HepG2 (cell line): ENCODE results near the gene UNC5B. TPM values are rescaled to one million over a fixed set of nuclear protein-coding genes. Genes with fewer than 3 reads are reported as not detected.

Experiments
- CREB1 ChIP-seq, 2 experiments: fragments of 450-650 bp in 1 of 2; IDR thresholded peaks; 2 replicates each; pipeline ENCODE4 v1.6.1; 2016 to 2017; ENCODE audit warnings: control low read depth in 1 of 2, mild to moderate bottlenecking in 1 of 2, missing compliant biosample characterization in 1 of 2, missing genetic modification characterization in 1 of 2
- DMAP1 ChIP-seq: IDR thresholded peaks from 2 replicates; pipeline ENCODE4 v1.6.1; 2016
- FLYWCH1 ChIP-seq: sonication (generic); formaldehyde crosslinking; IDR thresholded peaks from 2 replicates; pipeline ENCODE4 v1.8.1; 2023; ENCODE audit warnings: mild to moderate bottlenecking, missing genetic modification reagents
- IKZF4 ChIP-seq: sonication (generic); formaldehyde crosslinking; IDR thresholded peaks from 2 replicates; pipeline ENCODE4 v1.5.1; 2020; ENCODE audit warnings: borderline replicate concordance, mild to moderate bottlenecking, low read depth, missing genetic modification reagents; ENCODE audit errors: not compliant biosample characterization
- IRX3 ChIP-seq: sonication (generic); formaldehyde crosslinking; IDR thresholded peaks from 2 replicates; pipeline ENCODE4 v1.8.1; 2023; ENCODE audit warnings: mild to moderate bottlenecking, low read depth, missing genetic modification reagents, borderline replicate concordance
- KDM2A ChIP-seq: sonication (generic); formaldehyde crosslinking; IDR thresholded peaks from 2 replicates; pipeline ENCODE4 v1.4.0; 2020; ENCODE audit warnings: low read depth, missing genetic modification reagents, borderline replicate concordance
- MTF1 ChIP-seq: sonication (generic); formaldehyde crosslinking; IDR thresholded peaks from 2 replicates; pipeline ENCODE4 v1.5.0; 2020; ENCODE audit warnings: missing genetic modification reagents
- RXRB ChIP-seq: IDR thresholded peaks from 2 replicates; pipeline ENCODE4 v1.6.1; 2016; ENCODE audit warnings: borderline replicate concordance, missing genetic modification reagents, missing compliant biosample characterization
- SP1 ChIP-seq, 2 experiments: fragments of 450-650 bp in 1 of 2; sonication (generic) in 1 of 2; formaldehyde crosslinking in 1 of 2; IDR thresholded peaks; 2 replicates each; pipeline versions ENCODE4 v1.4.0 to v1.6.1; 2016 to 2020; ENCODE audit warnings: missing genetic modification reagents in 1 of 2
- ZNF138 ChIP-seq: sonication (generic); formaldehyde crosslinking; IDR thresholded peaks from 2 replicates; pipeline ENCODE4 v1.5.0; 2020; ENCODE audit warnings: mild to moderate bottlenecking, low read depth, missing genetic modification reagents
- ZNF180 ChIP-seq: sonication (generic); formaldehyde crosslinking; IDR thresholded peaks from 2 replicates; pipeline ENCODE4 v1.4.0; 2020; ENCODE audit warnings: low read depth, missing genetic modification reagents, borderline replicate concordance
- ZNF232 ChIP-seq: sonication (generic); formaldehyde crosslinking; IDR thresholded peaks from 2 replicates; pipeline ENCODE4 v1.4.0; 2020; ENCODE audit warnings: missing genetic modification reagents, borderline replicate concordance
- ZNF552 ChIP-seq: sonication (generic); formaldehyde crosslinking; IDR thresholded peaks from 2 replicates; pipeline ENCODE4 v1.9.0; 2022; ENCODE audit warnings: missing genetic modification reagents, mild to moderate bottlenecking, borderline replicate concordance
- ZNF556 ChIP-seq: sonication (generic); formaldehyde crosslinking; IDR thresholded peaks from 2 replicates; pipeline ENCODE4 v1.4.0; 2020; ENCODE audit warnings: mild to moderate bottlenecking, missing genetic modification reagents, borderline replicate concordance
- ZNF746 ChIP-seq: sonication (generic); formaldehyde crosslinking; IDR thresholded peaks from 2 replicates; pipeline ENCODE4 v1.8.0; 2022; ENCODE audit warnings: mild to moderate bottlenecking, missing genetic modification reagents
- polyA plus RNA-seq, 8 experiments: library from polyadenylated mRNA; depleted of rRNA in 3 of 8; stranded (reverse) in 7 of 8; unstranded in 1 of 8; fragments of >200 nt; fragmentation: Illumina TruSeq in 4 of 8; extraction: Trizol in 4 of 8; gene quantifications; 2 replicates each; pipeline versions ENCODE4 v1.2.1 to v1.2.3, GENCODE V29; 2011 to 2016; ENCODE audit warnings: low read depth in 4 of 8, missing spikeins in 1 of 8, mixed read lengths in 1 of 8; ENCODE audit not compliant: insufficient read depth in 1 of 8
- total RNA-seq, 5 experiments: library from RNA; depleted of rRNA; stranded (reverse); fragments of >200 nt; fragmentation: Illumina TruSeq; extraction: Trizol; gene quantifications; 2 replicates each; pipeline ENCODE4 v1.2.3, GENCODE V29; 2016; ENCODE audit warnings: low read depth in 1 of 5
- TF ChIP-seq, protein P1 (sequence below): sonication (generic); formaldehyde crosslinking; IDR thresholded peaks from 2 replicates; pipeline ENCODE4 v1.5.0; 2020; ENCODE audit warnings: missing genetic modification reagents
- TF ChIP-seq, protein P2 (sequence below): sonication (generic); formaldehyde crosslinking; IDR thresholded peaks from 2 replicates; pipeline ENCODE4 v1.4.0; 2020; ENCODE audit warnings: missing genetic modification reagents
- TF ChIP-seq, protein P3 (sequence below): sonication (generic); formaldehyde crosslinking; IDR thresholded peaks from 2 replicates; pipeline ENCODE4 v1.5.1; 2020; ENCODE audit warnings: mild to moderate bottlenecking, missing genetic modification reagents, moderate library complexity
- TF ChIP-seq, protein P4 (sequence below): sonication (generic); formaldehyde crosslinking; IDR thresholded peaks from 2 replicates; pipeline ENCODE4 v1.4.0; 2020; ENCODE audit warnings: low read depth, mild to moderate bottlenecking, missing genetic modification reagents

Gene UNC5B
- total and polyA plus RNA-seq, 2 of the 13 experiments (the other 11 are each of a cell fraction or from before 2014, with no cell fraction given) = 0.07 TPM

DNA sequence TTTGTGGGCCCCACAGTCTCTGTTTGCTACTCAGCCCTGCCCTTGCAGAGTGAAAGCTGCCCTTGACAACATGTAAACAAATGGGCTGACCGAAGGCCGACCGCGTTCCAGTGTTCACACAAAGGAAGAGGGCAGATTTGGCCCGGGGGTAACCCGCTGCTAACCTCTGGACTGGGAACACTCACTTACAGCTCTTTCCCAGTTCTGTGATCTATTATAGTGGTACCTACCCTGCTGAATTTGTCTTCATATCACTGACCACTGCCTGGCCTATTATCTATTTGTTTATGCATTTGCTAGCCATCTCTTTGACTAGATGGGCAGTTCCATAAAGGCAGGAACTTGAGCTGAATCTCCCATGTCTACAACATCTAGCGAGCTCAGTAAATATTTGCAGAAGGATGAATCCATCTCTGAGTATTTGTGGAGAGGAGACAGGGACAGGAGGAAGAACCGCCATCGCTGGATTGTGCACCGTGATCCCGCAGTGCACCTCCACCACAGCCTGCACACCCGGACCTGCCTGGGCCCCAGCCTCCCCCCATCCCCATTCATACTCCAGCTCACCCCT lies 121.9 kb downstream of the UNC5B start (continued):
- TF ChIP-seq DMAP1 (CRISPR knock-in tag) = 0 out of 2 replicates have a peak, but pooled peaks have one; percentile 25
- TF ChIP-seq IKZF4 = no peak
- TF ChIP-seq, protein P1, sequence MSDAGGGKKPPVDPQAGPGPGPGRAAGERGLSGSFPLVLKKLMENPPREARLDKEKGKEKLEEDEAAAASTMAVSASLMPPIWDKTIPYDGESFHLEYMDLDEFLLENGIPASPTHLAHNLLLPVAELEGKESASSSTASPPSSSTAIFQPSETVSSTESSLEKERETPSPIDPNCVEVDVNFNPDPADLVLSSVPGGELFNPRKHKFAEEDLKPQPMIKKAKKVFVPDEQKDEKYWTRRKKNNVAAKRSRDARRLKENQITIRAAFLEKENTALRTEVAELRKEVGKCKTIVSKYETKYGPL = no peak
- peak; percentile 52; the same call in 1 of the 2 replicates for TF ChIP-seq ZNF556 (CRISPR knock-in tag)
- peak; percentile 73; the same call in 1 of the 2 replicates for TF ChIP-seq ZNF746
- TF ChIP-seq RXRB (CRISPR knock-in tag) = peak; percentile 23; the same call in 1 of the 2 replicates
- TF ChIP-seq MTF1 (CRISPR knock-in tag) = no peak
- TF ChIP-seq, protein P2, sequence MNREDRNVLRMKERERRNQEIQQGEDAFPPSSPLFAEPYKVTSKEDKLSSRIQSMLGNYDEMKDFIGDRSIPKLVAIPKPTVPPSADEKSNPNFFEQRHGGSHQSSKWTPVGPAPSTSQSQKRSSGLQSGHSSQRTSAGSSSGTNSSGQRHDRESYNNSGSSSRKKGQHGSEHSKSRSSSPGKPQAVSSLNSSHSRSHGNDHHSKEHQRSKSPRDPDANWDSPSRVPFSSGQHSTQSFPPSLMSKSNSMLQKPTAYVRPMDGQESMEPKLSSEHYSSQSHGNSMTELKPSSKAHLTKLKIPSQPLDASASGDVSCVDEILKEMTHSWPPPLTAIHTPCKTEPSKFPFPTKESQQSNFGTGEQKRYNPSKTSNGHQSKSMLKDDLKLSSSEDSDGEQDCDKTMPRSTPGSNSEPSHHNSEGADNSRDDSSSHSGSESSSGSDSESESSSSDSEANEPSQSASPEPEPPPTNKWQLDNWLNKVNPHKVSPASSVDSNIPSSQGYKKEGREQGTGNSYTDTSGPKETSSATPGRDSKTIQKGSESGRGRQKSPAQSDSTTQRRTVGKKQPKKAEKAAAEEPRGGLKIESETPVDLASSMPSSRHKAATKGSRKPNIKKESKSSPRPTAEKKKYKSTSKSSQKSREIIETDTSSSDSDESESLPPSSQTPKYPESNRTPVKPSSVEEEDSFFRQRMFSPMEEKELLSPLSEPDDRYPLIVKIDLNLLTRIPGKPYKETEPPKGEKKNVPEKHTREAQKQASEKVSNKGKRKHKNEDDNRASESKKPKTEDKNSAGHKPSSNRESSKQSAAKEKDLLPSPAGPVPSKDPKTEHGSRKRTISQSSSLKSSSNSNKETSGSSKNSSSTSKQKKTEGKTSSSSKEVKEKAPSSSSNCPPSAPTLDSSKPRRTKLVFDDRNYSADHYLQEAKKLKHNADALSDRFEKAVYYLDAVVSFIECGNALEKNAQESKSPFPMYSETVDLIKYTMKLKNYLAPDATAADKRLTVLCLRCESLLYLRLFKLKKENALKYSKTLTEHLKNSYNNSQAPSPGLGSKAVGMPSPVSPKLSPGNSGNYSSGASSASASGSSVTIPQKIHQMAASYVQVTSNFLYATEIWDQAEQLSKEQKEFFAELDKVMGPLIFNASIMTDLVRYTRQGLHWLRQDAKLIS (CRISPR knock-in tag) = no peak
- TF ChIP-seq ZNF552 (CRISPR knock-in tag) = no peak
- no peak for TF ChIP-seq SP1 (IDR thresholded peaks at IDR 0.05)
- TF ChIP-seq SP1 (CRISPR knock-in tag; IDR thresholded peaks at IDR 0.05) = no peak
- 0 out of 2 replicates have a peak, but pooled peaks have one; percentile 34 for TF ChIP-seq ZNF232 (CRISPR knock-in tag)
- no peak for TF ChIP-seq FLYWCH1 (CRISPR knock-in tag)
- no peak for TF ChIP-seq CREB1 (IDR thresholded peaks at IDR 0.05)
- peak; percentile 50 for TF ChIP-seq CREB1 (CRISPR knock-in tag; IDR thresholded peaks at IDR 0.05)
- peak; percentile 52; the same call in 1 of the 2 replicates for TF ChIP-seq KDM2A (CRISPR knock-in tag)
- TF ChIP-seq, protein P3, sequence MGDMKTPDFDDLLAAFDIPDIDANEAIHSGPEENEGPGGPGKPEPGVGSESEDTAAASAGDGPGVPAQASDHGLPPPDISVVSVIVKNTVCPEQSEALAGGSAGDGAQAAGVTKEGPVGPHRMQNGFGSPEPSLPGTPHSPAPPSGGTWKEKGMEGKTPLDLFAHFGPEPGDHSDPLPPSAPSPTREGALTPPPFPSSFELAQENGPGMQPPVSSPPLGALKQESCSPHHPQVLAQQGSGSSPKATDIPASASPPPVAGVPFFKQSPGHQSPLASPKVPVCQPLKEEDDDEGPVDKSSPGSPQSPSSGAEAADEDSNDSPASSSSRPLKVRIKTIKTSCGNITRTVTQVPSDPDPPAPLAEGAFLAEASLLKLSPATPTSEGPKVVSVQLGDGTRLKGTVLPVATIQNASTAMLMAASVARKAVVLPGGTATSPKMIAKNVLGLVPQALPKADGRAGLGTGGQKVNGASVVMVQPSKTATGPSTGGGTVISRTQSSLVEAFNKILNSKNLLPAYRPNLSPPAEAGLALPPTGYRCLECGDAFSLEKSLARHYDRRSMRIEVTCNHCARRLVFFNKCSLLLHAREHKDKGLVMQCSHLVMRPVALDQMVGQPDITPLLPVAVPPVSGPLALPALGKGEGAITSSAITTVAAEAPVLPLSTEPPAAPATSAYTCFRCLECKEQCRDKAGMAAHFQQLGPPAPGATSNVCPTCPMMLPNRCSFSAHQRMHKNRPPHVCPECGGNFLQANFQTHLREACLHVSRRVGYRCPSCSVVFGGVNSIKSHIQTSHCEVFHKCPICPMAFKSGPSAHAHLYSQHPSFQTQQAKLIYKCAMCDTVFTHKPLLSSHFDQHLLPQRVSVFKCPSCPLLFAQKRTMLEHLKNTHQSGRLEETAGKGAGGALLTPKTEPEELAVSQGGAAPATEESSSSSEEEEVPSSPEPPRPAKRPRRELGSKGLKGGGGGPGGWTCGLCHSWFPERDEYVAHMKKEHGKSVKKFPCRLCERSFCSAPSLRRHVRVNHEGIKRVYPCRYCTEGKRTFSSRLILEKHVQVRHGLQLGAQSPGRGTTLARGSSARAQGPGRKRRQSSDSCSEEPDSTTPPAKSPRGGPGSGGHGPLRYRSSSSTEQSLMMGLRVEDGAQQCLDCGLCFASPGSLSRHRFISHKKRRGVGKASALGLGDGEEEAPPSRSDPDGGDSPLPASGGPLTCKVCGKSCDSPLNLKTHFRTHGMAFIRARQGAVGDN (CRISPR knock-in tag) = peak; percentile 82
- TF ChIP-seq, protein P4, sequence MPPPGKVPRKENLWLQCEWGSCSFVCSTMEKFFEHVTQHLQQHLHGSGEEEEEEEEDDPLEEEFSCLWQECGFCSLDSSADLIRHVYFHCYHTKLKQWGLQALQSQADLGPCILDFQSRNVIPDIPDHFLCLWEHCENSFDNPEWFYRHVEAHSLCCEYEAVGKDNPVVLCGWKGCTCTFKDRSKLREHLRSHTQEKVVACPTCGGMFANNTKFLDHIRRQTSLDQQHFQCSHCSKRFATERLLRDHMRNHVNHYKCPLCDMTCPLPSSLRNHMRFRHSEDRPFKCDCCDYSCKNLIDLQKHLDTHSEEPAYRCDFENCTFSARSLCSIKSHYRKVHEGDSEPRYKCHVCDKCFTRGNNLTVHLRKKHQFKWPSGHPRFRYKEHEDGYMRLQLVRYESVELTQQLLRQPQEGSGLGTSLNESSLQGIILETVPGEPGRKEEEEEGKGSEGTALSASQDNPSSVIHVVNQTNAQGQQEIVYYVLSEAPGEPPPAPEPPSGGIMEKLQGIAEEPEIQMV (CRISPR knock-in tag) = no peak
- TF ChIP-seq ZNF180 (CRISPR knock-in tag) = no peak
- no peak for TF ChIP-seq ZNF138 (CRISPR knock-in tag)
- no peak for TF ChIP-seq IRX3
